NOMO-1 (cell line): Measurements from ENCODE around the gene TGM2.

Experiments used
- DNase-seq, 2 experiments: peaks; one replicate each; lab custom pipeline; 2025; ENCODE audit not compliant: unreplicated experiment in 2 of 2; lab: John Stamatoyannopoulos, UW

Gene TGM2

DNA sequence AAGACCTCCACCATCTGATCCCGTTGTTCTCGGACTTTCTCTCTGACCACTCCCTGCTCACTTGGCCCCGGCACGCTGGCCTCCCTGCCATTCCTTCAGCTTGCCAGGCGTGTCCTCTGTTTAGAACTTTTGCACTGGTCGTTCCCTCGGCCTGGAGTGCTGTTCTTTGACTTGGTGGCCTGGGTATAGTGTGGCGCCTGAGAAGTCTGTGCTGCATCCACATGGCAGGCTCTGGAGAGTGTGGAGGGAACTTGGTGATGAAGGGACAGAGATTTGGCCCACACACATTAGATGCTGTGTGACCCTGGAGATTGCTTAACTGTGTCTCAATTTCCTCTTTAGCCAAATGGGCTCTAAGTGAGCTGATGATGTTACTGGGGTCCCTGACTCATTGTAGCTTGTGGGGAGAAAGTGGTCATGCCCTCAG lies 13.0 kb upstream of the TGM2 start:
- DNase-seq = peak; percentile 57 to 80

DNA sequence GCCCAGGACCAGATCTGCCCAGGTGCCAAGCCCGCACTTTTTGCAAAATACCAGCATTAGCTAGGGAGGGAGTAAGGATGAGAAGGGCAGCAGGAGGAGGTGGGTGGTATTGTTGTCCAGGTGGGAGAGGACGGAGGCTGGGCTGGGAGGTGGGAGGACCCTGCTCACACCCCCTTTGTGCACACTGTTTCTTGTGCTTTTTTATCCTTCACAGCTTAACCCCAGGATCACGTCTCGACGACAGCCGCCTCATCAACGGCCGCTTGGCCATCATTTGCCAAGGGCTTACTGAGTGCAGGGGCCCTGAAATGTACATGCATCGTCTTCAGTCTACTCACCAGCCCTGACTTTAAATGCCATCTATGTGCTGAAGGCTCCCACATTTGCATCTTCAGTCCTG lies 12.1 kb upstream of the TGM2 start:
- no peak for DNase-seq

- no peak for DNase-seq
Measured at GRCh38 chr20:38175304-38176180, 10.5 kb upstream of the TGM2 start.

GRCh38 chr20:38173237-38174156 lies 8.4 kb upstream of the TGM2 start:
- no peak for DNase-seq

- DNase-seq = no peak
Measured at GRCh38 chr20:38172408-38172807, 7.3 kb upstream of the TGM2 start.

- DNase-seq = no peak
Measured at GRCh38 chr20:38171675-38172043, 6.6 kb upstream of the TGM2 start.

- no peak for DNase-seq
Measured at GRCh38 chr20:38170826-38171674, 6.0 kb upstream of the TGM2 start.

GRCh38 chr20:38170219-38170825 lies 5.3 kb upstream of the TGM2 start:
- DNase-seq = no peak

- no peak for DNase-seq
Measured at GRCh38 chr20:38169636-38170193, 4.6 kb upstream of the TGM2 start.

- DNase-seq = peak; percentile 43 to 59
Measured at GRCh38 chr20:38168791-38169589, 3.9 kb upstream of the TGM2 start.

- DNase-seq = peak; percentile 79
Measured at GRCh38 chr20:38167851-38168760, 3.0 kb upstream of the TGM2 start.

- no peak for DNase-seq
Measured at GRCh38 chr20:38167328-38167850, 2.3 kb upstream of the TGM2 start.

- no peak for DNase-seq
Measured at GRCh38 chr20:38166703-38167233, 1.7 kb upstream of the TGM2 start.

- no peak for DNase-seq
Measured at GRCh38 chr20:38165966-38166702, 1.1 kb upstream of the TGM2 start.

- no peak for DNase-seq
Measured at GRCh38 chr20:38164624-38165088, 414 bp downstream of the TGM2 start.

- no peak for DNase-seq
Measured at GRCh38 chr20:38164069-38164468, 1.0 kb downstream of the TGM2 start.
